Hematopoietic multipotent progenitor cell (in vitro differentiated cells): ENCODE results near the gene SH3RF1. TPM values are rescaled to one million over a fixed set of nuclear protein-coding genes. Genes with fewer than 3 reads are reported as not detected.
A peak's percentile ranks its signal among the peaks of the same experiment; 100 is the strongest.
"Not testable (repeated sequence)": the region's sequence is repeated elsewhere in the genome, so short reads cannot be mapped to it uniquely, and the experiment has no call there.

Experiments used
- DNase-seq, 3 donors: peaks; one replicate each; pipeline ENCODE4 v3.0.0-alpha.2; 2011 to 2015; ENCODE audit warnings: low read depth in 2 of 3, low spot score in 2 of 3
- total RNA-seq: library from RNA; depleted of rRNA; stranded (reverse); fragments of >200 nt; gene quantifications from one replicate; pipeline ENCODE4 v1.2.3, GENCODE V29; 2012

SH3RF1 gene
- total RNA-seq, 1 donor, result 12.1 TPM

GRCh38 chr4:169229571-169230028 is 41.2 kb downstream of the SH3RF1 start:
- DNase-seq, result no peak

DNA sequence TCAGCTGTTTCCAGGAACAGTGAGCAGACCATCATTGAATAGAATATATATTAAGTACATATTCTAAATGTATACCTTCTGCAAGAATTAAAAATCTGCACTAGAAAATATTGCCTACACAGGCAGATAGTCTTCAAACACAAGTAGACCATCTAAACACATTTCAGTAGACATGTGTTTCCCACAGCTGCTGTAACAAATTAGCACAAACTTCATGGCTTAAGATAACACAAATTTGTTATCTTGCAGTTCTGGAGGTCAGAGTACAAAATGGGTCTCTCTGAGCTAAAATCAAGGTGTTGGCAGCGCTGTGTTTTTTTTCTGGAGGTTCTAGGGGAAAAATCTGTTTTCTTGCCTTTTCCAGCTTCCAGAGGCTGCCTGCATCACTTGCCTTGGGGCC is 42.7 kb downstream of the SH3RF1 start:
- DNase-seq, result no peak

- DNase-seq, result no peak
These were observed 44.2 kb downstream of the SH3RF1 start for GRCh38 chr4:169226565-169226964.

DNA sequence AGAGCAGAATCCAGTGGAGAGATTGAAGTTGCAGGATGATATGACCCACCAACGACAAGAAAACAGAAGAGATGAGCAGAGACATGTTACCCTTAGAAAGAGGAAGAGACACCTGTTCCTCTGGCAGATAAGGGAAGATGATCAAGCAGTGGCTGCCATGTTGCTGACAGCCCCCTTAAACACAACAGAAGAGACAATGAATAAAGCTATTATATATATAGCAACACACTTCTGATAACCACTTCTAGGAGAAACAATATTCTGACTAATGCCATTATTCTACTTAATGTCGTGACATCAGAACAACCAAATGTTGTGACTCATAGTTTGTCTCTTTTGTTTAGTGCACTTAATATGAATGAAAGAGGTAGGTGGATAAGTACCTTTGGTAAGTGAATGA is 44.9 kb downstream of the SH3RF1 start:
- DNase-seq, result no peak

DNA sequence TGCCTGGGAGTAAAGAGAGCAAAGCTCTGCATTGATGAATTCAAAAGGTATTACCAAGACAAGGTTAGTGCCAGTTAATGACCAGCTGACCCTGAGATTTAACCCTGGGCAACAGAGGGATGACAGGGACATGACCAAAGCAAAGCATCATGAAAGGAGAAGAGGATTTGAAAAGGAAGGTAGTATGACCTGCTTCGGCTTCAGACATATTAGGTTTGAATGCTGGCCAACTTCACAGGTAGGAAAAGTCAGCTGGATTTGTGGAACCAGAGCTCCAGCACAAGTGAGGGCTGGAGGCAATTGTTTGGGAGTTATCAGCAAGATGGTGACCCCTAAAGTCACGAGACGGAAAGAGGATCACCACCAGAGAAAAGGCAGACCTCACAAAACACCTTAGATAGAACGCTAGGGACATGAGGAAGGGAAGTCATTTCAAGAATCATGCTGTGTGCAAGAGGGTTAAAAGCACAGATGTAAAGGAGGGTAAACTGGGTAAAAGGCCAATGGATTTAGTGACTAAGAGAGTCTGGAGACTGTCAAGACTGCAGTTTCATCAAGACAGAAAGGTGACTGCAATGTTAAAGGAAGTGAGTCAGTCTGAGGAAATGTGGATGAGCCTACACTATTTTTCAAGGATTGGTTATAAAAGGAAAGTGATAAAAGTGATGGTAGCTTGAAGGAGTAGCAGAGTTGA is 45.6 kb downstream of the SH3RF1 start:
- DNase-seq, result no peak

GRCh38 chr4:169222761-169223160 is 48.0 kb downstream of the SH3RF1 start:
- DNase-seq, result no peak

GRCh38 chr4:169221662-169222061 is 49.1 kb downstream of the SH3RF1 start:
- DNase-seq, result no peak

GRCh38 chr4:169220854-169221411 is 49.8 kb downstream of the SH3RF1 start:
- no peak for DNase-seq

DNA sequence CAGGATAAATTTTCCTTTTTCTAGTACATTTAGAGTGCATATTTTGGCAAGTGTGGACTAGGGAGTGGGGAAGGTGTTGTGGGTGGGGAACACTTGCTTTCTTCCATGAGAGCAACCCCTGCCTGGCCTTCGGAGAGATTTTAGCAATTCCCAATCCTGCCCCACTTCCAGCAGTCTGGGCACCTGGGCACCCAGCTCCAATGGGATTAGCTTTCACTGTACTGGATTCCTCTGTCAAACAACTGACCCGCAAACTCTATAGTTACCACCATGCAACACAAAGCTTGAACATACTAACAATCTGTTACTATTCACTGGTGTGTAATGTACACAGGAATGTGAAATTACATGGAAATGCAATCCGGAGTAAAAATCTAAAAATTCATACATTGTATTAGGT is 50.3 kb downstream of the SH3RF1 start:
- no peak for DNase-seq

DNA sequence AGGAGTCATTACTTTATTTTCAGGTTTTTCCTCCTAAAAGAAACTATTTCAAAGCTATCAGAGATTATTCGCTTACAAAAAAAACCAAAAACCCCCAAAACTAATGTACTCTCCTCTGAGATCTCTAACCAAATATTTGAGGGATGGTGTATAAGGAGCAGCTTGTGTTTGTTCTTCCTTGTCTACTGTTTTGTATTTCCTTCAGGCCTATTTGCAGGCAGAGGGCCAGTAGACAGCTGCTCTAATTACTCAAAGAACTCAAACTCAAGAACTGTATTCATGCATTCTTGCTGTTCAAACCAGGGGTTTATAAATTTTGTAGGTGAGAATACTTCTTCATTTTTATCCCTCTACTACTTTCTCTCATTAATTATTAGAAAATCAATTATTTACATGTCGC is 51.3 kb downstream of the SH3RF1 start:
- DNase-seq, result no peak

- DNase-seq, result no peak
These were observed 55.1 kb downstream of the SH3RF1 start for GRCh38 chr4:169215656-169216055.

DNA sequence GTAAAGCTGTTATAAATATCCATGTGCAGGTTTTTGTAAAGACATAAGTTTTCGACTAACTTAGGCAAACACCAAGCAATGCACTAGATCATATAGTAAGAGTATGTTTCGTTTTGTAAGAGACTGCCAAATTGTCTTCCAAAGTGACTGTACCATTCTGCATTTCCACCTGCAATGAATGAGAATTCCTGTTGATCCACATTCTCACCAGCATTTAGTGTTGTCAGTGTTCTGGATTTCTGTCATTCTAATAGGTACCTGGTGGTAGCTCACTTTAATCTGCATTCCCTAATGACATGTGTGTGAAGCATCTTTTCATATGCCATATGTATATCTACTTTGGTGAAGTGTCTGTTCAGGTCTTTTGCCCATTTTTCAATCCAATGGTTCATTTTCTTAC is 57.8 kb downstream of the SH3RF1 start:
- no peak for DNase-seq

- DNase-seq, result peak in 2 of 3 donors; percentile 9 to 34
These were observed 60.1 kb downstream of the SH3RF1 start for GRCh38 chr4:169210504-169211118.

- DNase-seq, result no peak
These were observed 61.3 kb downstream of the SH3RF1 start for GRCh38 chr4:169209388-169209883.

DNA sequence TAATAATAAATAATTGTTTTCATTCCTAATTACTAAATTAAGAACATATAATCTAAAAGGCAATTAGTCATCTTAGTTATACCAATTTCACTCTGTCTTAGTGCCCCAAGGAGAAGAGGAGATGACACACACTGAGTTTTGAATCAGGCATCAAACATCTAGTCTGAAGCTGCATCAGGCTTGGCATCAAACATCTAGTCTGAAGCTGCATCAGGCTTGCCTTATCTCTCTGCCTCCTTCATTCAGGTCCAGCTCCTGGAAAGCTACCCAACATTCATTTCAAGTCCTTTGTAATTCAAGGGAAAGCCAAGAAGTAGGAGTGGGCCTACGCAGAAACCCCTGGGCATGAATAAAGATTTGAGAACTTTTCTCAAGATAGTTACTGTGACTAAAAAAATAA is 62.2 kb downstream of the SH3RF1 start:
- no peak for DNase-seq

- DNase-seq, result no peak
These were observed 62.7 kb downstream of the SH3RF1 start for GRCh38 chr4:169208090-169208455.

- no peak for DNase-seq
These were observed 63.2 kb downstream of the SH3RF1 start for GRCh38 chr4:169207436-169208089.

- DNase-seq, result no peak
These were observed 65.0 kb downstream of the SH3RF1 start for GRCh38 chr4:169205744-169206080.

DNA sequence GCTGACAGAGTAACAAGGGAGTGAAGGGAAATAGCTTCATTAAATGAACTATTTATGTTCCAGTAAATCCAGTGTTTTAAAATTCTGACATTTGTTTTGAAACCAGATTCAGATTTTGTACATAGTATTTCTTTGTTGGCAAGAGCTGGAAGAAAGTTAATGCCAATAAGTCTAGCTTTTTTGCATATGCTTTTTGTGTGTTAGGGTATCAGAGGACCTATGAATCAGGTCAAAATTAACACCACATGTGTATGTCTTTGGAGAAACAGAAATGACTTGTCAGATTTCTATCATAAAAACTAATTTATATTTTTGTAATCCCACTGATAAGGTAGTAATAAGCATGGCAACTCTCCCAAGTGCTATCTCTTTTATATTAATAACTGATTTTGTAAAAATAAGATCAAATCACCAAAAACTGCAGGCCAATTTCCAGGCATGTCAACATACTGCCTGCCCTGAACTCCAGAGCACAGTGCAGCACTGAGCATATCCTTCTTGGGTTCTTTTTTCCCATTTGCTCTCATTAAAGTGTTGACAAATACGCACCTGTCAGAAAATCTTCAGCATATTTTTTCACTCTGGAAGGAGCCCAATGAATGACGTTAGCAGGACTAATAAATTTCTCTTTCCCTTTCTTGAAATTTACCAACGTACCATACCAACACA is 65.5 kb downstream of the SH3RF1 start:
- DNase-seq, result no peak

GRCh38 chr4:169203891-169204290 is 66.9 kb downstream of the SH3RF1 start:
- no peak for DNase-seq

DNA sequence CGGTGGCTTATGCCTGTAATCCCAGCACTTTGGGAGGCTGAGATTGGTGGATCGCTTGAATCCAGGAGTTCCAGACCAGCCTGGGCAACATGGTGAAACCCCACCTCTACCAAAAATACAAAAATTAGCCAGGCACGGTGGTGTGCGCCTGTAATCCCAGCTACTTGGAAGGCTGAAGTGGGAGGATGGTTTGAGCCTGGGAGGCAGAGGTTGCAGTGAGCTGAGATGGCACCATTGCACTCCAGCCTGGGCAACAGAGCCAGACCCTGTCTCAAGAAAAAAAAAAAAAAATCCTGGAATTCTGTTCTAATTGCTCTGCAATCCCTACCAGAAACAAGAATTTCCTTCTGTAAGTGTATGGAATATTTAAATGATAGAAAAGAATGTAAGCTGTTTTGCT is 67.5 kb downstream of the SH3RF1 start:
- DNase-seq, result not testable (repeated sequence)
